H9 (cell line): Measurements from ENCODE around the gene ITPR2. TPM values are rescaled to one million over a fixed set of nuclear protein-coding genes. Genes with fewer than 3 reads are reported as not detected.

Experiments used
- DNase-seq: peaks from one replicate; pipeline ENCODE4 v3.0.0-alpha.2; 2017
- H2AFZ ChIP-seq: one replicate; pipeline ENCODE4 v1.6.1; 2013; ENCODE audit warnings: mild to moderate bottlenecking, low read length, control low read depth, moderate library complexity
- H2AK5ac ChIP-seq: 2 replicates; pipeline ENCODE4 v1.6.1; 2013; ENCODE audit warnings: low read length, control low read depth, mixed read lengths; ENCODE audit not compliant: insufficient read length
- H2BK120ac ChIP-seq: one replicate; pipeline ENCODE4 v1.6.1; 2013; ENCODE audit warnings: low read depth, mild to moderate bottlenecking, low read length, control low read depth, inconsistent platforms; ENCODE audit not compliant: poor library complexity, severe bottlenecking
- H2BK12ac ChIP-seq: 2 replicates; pipeline ENCODE4 v1.6.1; 2013; ENCODE audit warnings: low read length, control low read depth, mixed read lengths, low read depth; ENCODE audit not compliant: insufficient read length
- H2BK15ac ChIP-seq: 2 replicates; pipeline ENCODE4 v1.6.1; 2013; ENCODE audit warnings: low read depth, low read length, control low read depth
- H2BK20ac ChIP-seq: one replicate; pipeline ENCODE4 v1.6.1; 2013; ENCODE audit warnings: low read depth, mild to moderate bottlenecking, low read length, control low read depth, inconsistent platforms; ENCODE audit not compliant: poor library complexity, severe bottlenecking
- H2BK5ac ChIP-seq: 2 replicates; pipeline ENCODE4 v1.6.1; 2013; ENCODE audit warnings: low read length, control low read depth, mixed read lengths; ENCODE audit not compliant: insufficient read length
- H3K14ac ChIP-seq: 2 replicates; pipeline ENCODE4 v1.6.1; 2013; ENCODE audit warnings: low read length, control low read depth; ENCODE audit not compliant: insufficient read depth
- H3K18ac ChIP-seq: 2 replicates; pipeline ENCODE4 v1.6.1; 2013; ENCODE audit warnings: low read depth, mild to moderate bottlenecking, mixed read lengths, low read length, control low read depth; ENCODE audit not compliant: insufficient read length
- H3K23ac ChIP-seq: 2 replicates; pipeline ENCODE4 v1.6.1; 2013; ENCODE audit warnings: low read length, control low read depth, mixed read lengths, low read depth; ENCODE audit not compliant: insufficient read length
- H3K23me2 ChIP-seq: 2 replicates; pipeline ENCODE4 v1.6.1; 2013; ENCODE audit warnings: low read depth, mild to moderate bottlenecking, mixed read lengths, low read length, control low read depth; ENCODE audit not compliant: insufficient read length, poor library complexity, severe bottlenecking
- H3K27ac ChIP-seq: 2 replicates; pipeline ENCODE4 v1.5.1; 2013; ENCODE audit warnings: low read length, control low read depth, mixed read lengths, low read depth; ENCODE audit not compliant: insufficient read length
- H3K27me3 ChIP-seq: 2 replicates; pipeline ENCODE4 v1.6.1; 2013; ENCODE audit warnings: low read length, control low read depth, inconsistent platforms; ENCODE audit not compliant: insufficient read depth
- H3K4ac ChIP-seq: 2 replicates; pipeline ENCODE4 v1.6.1; 2013; ENCODE audit warnings: low read depth, mild to moderate bottlenecking, control low read depth, inconsistent platforms, low read length, moderate library complexity
- H3K4me1 ChIP-seq: 2 replicates; pipeline ENCODE4 v1.6.1; 2013; ENCODE audit warnings: low read length, control low read depth, inconsistent platforms; ENCODE audit not compliant: insufficient read depth
- H3K4me2 ChIP-seq: 2 replicates; pipeline ENCODE4 v1.6.1; 2013; ENCODE audit warnings: low read length, control low read depth, mixed read lengths; ENCODE audit not compliant: insufficient read length, insufficient read depth
- H3K56ac ChIP-seq: 2 replicates; pipeline ENCODE4 v1.6.1; 2013; ENCODE audit warnings: low read depth, mild to moderate bottlenecking, mixed read lengths, low read length, control low read depth; ENCODE audit not compliant: insufficient read length
- H3K79me1 ChIP-seq: 2 replicates; pipeline ENCODE4 v1.6.1; 2013; ENCODE audit warnings: low read depth, mild to moderate bottlenecking, moderate library complexity, low read length, control low read depth, inconsistent platforms; ENCODE audit not compliant: insufficient read depth, poor library complexity, severe bottlenecking
- H3K79me2 ChIP-seq: 2 replicates; pipeline ENCODE4 v1.6.1; 2013; ENCODE audit warnings: low read length, control low read depth, inconsistent platforms; ENCODE audit not compliant: insufficient read depth
- H3K9ac ChIP-seq: 2 replicates; pipeline ENCODE4 v1.6.1; 2013; ENCODE audit warnings: low read length, control low read depth, mixed read lengths; ENCODE audit not compliant: insufficient read length; ENCODE audit errors: extremely low read depth
- H3K9me3 ChIP-seq: one replicate; pipeline ENCODE4 v1.6.1; 2013; ENCODE audit warnings: low read depth, low read length, inconsistent platforms; ENCODE audit not compliant: control insufficient read depth
- H3T11ph ChIP-seq: one replicate; pipeline ENCODE4 v1.6.1; 2013; ENCODE audit warnings: mild to moderate bottlenecking, low read length, control low read depth, inconsistent platforms
- H4K20me1 ChIP-seq: one replicate; pipeline ENCODE4 v1.6.1; 2013; ENCODE audit not compliant: control insufficient read depth, insufficient read length, insufficient read depth
- H4K5ac ChIP-seq: 2 replicates; pipeline ENCODE4 v1.6.1; 2013; ENCODE audit warnings: low read depth, mild to moderate bottlenecking, mixed read lengths, low read length, control low read depth; ENCODE audit not compliant: insufficient read length
- H4K8ac ChIP-seq: replicated peaks from 2 replicates; pipeline ENCODE4 v1.6.1; 2013; ENCODE audit warnings: low read length, control low read depth, mixed read lengths, low read depth; ENCODE audit not compliant: insufficient read length
- H4K91ac ChIP-seq: 2 replicates; pipeline ENCODE4 v1.6.1; 2013; ENCODE audit warnings: low read depth, mild to moderate bottlenecking, moderate library complexity, mixed read lengths, low read length, control low read depth; ENCODE audit not compliant: insufficient read length
- H3K27ac Mint-ChIP-seq, 3 experiments: 2 replicates in 2 of 3; 3 replicates in 1 of 3; pipeline ENCODE4 v1.8.0; 2020 to 2021; ENCODE audit warnings: mixed read lengths in 3 of 3, mild to moderate bottlenecking in 1 of 3, moderate library complexity in 1 of 3
- H3K27me3 Mint-ChIP-seq: 2 replicates; pipeline ENCODE4 v1.8.0; 2021; ENCODE audit warnings: low read depth, mild to moderate bottlenecking, moderate library complexity, mixed read lengths
- H3K36me3 Mint-ChIP-seq, 3 experiments: 2 replicates in 2 of 3; 3 replicates in 1 of 3; pipeline ENCODE4 v1.8.0; 2020 to 2021; ENCODE audit warnings: low read depth in 3 of 3, mixed read lengths in 3 of 3; ENCODE audit not compliant: insufficient read depth in 1 of 3
- H3K4me1 Mint-ChIP-seq, 2 experiments: 2 replicates each; pipeline ENCODE4 v1.8.0; 2020; ENCODE audit warnings: mixed read lengths in 2 of 2
- H3K4me3 Mint-ChIP-seq, 2 experiments: 2 replicates in 1 of 2; 3 replicates in 1 of 2; pipeline ENCODE4 v1.8.0; 2020 to 2021; ENCODE audit warnings: mild to moderate bottlenecking in 2 of 2, mixed read lengths in 2 of 2, moderate library complexity in 1 of 2
- H3K9me3 Mint-ChIP-seq, 2 experiments: 2 replicates in 1 of 2; 3 replicates in 1 of 2; pipeline ENCODE4 v1.8.0; 2020; ENCODE audit warnings: mild to moderate bottlenecking in 2 of 2, mixed read lengths in 2 of 2, moderate library complexity in 1 of 2
- CTCF ChIP-seq: fragments of 200-600 bp; sonication (generic); conservative IDR thresholded peaks from 3 replicates; pipeline ENCODE4 v1.8.0; 2021; ENCODE audit warnings: antibody characterized with exemption, mild to moderate bottlenecking
- WGBS: extraction: QIAGEN DNeasy Blood & Tissue Kit; methylation state at CpG from one replicate; pipeline ENCODE4 v1.1.7; 2013; ENCODE audit warnings: missing lambda C conversion rate, low lambda C conversion rate, mixed read lengths; ENCODE audit not compliant: insufficient read length; ENCODE audit errors: extremely low coverage; 5-methylcytosine and 5-hydroxymethylcytosine counted together
- total RNA-seq: library from RNA; stranded (reverse); gene quantifications from 2 replicates; pipeline ENCODE4 v1.2.1, GENCODE V29; 2021

ITPR2 gene
- total RNA-seq, 1 experiment from 2014 or later: 14.8 TPM

DNA sequence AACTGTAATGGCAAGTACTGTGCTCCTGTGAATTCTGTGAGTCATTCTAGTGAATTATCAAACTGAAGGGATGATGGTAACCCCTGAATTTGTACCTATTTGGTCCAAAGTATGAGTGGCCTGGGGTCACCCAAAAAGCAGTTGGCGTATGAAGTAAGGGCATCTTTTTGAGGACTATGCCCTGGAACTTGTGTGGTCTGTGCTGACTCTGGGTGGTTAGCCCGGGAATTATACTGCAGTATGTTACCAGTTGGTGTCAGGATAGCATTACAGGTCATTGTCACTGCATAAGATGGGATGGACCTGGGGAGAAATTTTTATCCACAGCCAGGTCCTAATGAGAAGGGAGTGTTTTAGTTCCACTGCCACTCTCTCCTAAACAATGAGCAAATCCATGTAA, 462.9 kb downstream of the ITPR2 start:
- Histone ChIP-seq H2BK20ac (no peak overlapping the region), H3K18ac (no peak overlapping the region), H3K9ac (no peak overlapping the region), H3K23me2 (no peaks in the 10 kb centered on the region), H4K91ac (no peak overlapping the region), H2BK120ac (no peak overlapping the region), H3K27me3 (no peaks in the 10 kb centered on the region), H3K79me2 (no peaks in the 10 kb centered on the region), H3K9me3 (no peaks in the 10 kb centered on the region), H3T11ph (no peak overlapping the region), H3K79me1 (no peaks in the 10 kb centered on the region), H3K4me2 (no peak overlapping the region), H3K56ac (no peak overlapping the region), H3K4me1 (no peaks in the 10 kb centered on the region), H4K5ac (no peak overlapping the region), H2BK5ac (no peak overlapping the region), H3K27ac (no peak overlapping the region), H3K4ac (no peak overlapping the region), H4K20me1 (no peaks in the 10 kb centered on the region), H2BK15ac (no peak overlapping the region), H3K14ac (no peak overlapping the region), H3K23ac (no peak overlapping the region), H2AFZ (no peak overlapping the region), H2BK12ac (no peak overlapping the region), H4K8ac (no peak overlapping the region), H2AK5ac (no peak overlapping the region)
- Mint-ChIP-seq H3K4me1 (no peaks in the 10 kb centered on the region; a peak in 1 of 4 replicates), H3K9me3 (no peaks in the 10 kb centered on the region), H3K27ac (no peak overlapping the region), H3K27me3 (no peaks in the 10 kb centered on the region), H3K36me3 (no peaks in the 10 kb centered on the region), H3K4me3 (no peak overlapping the region)
- no CpG with 5 or more reads among the region's 2 CpGs for WGBS
- no peak for DNase-seq
- no peak for TF ChIP-seq CTCF
